Endothelial cell (in vitro differentiated cells): Measurements from ENCODE around the gene OMP. TPM values are rescaled to one million over a fixed set of nuclear protein-coding genes. Genes with fewer than 3 reads are reported as not detected.

Source experiments
- DNase-seq: peaks from one replicate; pipeline ENCODE4 v3.0.0; 2021; ENCODE audit warnings: low spot score
- H3K27ac Mint-ChIP-seq: one replicate; pipeline ENCODE4 v1.8.0; 2021; ENCODE audit warnings: mixed read lengths, inconsistent platforms; ENCODE audit not compliant: unreplicated experiment
- H3K27me3 Mint-ChIP-seq: one replicate; pipeline ENCODE4 v1.8.0; 2021; ENCODE audit warnings: mild to moderate bottlenecking, moderate library complexity, mixed read lengths, inconsistent platforms; ENCODE audit not compliant: unreplicated experiment
- H3K36me3 Mint-ChIP-seq: one replicate; pipeline ENCODE4 v1.8.0; 2021; ENCODE audit warnings: mild to moderate bottlenecking, low read depth, mixed read lengths, inconsistent platforms; ENCODE audit not compliant: unreplicated experiment
- H3K4me1 Mint-ChIP-seq: one replicate; pipeline ENCODE4 v1.8.0; 2021; ENCODE audit warnings: mild to moderate bottlenecking, mixed read lengths, inconsistent platforms; ENCODE audit not compliant: unreplicated experiment
- H3K4me3 Mint-ChIP-seq: one replicate; pipeline ENCODE4 v1.8.0; 2021; ENCODE audit warnings: mild to moderate bottlenecking, mixed read lengths, inconsistent platforms; ENCODE audit not compliant: unreplicated experiment
- H3K9me3 Mint-ChIP-seq: one replicate; pipeline ENCODE4 v1.8.0; 2021; ENCODE audit warnings: mixed read lengths, inconsistent platforms; ENCODE audit not compliant: unreplicated experiment
- total RNA-seq: library from RNA; stranded (reverse); fragmentation: NEBNext Ultra II Directional; extraction: Animal tissue kit (Norgen Biotek cat#: 25700); gene quantifications from one replicate; pipeline ENCODE4 v1.2.1, GENCODE V29; 2021; ENCODE audit not compliant: unreplicated experiment
- TF ChIP-seq, protein P1 (sequence below): fragments of 200-600 bp; sonication (generic); IDR thresholded peaks from one replicate; pipeline ENCODE4 v1.5.0; 2021; ENCODE audit warnings: antibody characterized with exemption; ENCODE audit not compliant: unreplicated experiment

OMP gene
- total RNA-seq, 1 donor from 2014 or later, result not detected

DNA sequence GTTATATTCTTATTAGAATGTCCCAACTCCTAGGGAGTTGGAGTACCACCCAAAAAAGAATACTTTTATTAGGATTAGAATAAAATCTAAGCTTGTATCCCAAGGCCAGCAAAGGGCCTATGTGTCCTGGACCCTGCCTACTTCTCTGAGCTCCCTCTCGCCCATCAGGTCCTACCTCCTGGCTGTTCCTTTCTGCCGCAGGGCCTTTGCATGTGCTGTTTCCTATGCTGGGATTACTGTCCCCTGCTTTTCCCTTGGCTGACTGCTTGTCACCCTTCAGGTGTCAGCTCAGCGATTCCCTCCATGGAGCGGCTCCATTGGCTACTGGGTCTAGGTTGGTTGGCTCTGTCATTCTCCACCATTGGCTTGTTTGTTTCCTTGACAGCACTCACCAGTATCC, 38.8 kb downstream of the OMP start:
- Mint-ChIP-seq H3K9me3 (no peaks in the 10 kb centered on the region), H3K27me3 (peaks cover 17% of the 10 kb centered on the region), H3K36me3 (peaks cover 3% of the 10 kb centered on the region), H3K4me1 (peaks cover 26% of the 10 kb centered on the region), H3K4me3 (no peak overlapping the region), H3K27ac (no peak overlapping the region)
- TF ChIP-seq, protein P1, sequence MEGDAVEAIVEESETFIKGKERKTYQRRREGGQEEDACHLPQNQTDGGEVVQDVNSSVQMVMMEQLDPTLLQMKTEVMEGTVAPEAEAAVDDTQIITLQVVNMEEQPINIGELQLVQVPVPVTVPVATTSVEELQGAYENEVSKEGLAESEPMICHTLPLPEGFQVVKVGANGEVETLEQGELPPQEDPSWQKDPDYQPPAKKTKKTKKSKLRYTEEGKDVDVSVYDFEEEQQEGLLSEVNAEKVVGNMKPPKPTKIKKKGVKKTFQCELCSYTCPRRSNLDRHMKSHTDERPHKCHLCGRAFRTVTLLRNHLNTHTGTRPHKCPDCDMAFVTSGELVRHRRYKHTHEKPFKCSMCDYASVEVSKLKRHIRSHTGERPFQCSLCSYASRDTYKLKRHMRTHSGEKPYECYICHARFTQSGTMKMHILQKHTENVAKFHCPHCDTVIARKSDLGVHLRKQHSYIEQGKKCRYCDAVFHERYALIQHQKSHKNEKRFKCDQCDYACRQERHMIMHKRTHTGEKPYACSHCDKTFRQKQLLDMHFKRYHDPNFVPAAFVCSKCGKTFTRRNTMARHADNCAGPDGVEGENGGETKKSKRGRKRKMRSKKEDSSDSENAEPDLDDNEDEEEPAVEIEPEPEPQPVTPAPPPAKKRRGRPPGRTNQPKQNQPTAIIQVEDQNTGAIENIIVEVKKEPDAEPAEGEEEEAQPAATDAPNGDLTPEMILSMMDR, result no peak
- DNase-seq, result no peak

DNA sequence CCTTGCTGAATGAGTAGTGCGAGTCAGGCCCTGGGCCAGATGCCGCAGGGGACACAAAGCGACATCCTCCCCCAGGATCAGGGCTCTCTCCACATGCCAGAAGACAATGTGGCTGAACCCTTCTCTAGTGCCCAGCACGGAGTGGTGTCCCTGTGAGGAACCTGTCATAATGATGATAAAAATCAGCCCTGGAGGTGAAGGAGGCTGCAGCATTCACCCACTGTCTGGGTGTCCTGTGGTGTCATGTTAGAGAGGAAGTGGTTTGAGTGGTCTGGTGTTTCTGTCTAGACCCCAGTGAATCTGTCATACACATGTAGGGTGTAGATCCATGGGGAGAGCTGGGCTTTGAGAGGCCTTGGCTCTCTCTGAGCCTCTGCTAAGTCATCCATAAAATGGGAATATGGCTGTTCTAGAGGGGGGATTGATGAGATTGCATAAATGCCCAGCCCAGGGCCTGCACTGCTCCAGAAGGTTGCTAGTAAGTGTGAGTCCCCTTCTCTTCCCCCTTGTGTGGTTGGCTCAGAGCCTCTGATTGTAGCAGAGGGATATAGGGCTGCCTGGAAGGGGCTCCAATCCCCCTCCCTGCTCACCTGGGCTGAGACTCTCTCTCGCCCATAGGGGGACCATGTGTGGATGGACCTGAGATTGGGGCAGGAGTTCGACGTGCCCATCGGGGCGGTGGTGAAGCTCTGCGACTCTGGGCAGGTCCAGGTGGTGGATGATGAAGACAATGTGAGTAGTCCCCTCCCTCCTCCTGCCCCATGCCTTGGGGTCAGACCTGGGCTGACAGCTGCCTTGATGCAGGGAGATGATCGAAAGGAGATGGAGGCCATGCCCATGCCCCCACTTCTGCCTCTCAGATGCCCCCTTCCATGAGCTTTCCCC, 39.7 kb downstream of the OMP start:
- H3K4me1 Mint-ChIP-seq, result peaks cover 26% of the 10 kb centered on the region
- peaks cover 3% of the 10 kb centered on the region for H3K36me3 Mint-ChIP-seq
- DNase-seq, result no peak
- no peaks in the 10 kb centered on the region for H3K9me3 Mint-ChIP-seq
- peaks cover 20% of the 10 kb centered on the region for H3K27me3 Mint-ChIP-seq
- TF ChIP-seq, protein P1, result no peak
- no peak overlapping the region for H3K27ac Mint-ChIP-seq
- H3K4me3 Mint-ChIP-seq, result no peak overlapping the region

DNA sequence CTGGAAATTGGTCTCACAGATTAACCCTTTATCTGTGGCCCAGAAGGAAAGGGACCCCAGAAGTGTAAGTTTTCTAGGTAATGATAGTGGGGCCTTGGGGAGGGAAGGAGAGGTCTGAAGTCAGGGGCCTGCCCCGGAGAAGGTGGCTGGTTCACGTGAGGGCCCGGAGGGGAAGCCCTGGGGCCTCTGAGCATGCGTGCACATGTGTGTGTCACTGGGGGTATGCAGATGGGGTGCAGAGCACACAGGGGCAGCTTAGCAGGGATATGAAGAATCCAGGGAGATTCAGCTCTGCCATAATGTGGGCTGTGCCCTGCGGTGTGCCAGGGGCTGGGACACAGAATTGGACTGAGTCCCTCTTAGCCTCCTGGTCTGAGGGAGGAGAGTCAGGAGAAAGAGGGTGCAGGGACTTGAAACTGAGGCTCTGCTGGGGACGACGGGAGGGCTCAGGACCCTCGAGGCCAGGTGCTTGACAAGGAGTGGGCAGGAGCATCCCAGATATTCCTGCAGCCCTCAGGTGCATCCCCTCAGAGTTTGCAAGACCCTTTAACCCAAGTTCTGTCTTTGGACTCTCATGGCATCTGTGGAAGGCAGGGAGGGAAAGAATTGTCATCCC, 40.9 kb downstream of the OMP start:
- H3K27me3 Mint-ChIP-seq, result peaks cover 20% of the 10 kb centered on the region
- no peak overlapping the region for H3K27ac Mint-ChIP-seq
- H3K4me3 Mint-ChIP-seq, result peak overlapping the region; percentile 53
- TF ChIP-seq, protein P1, result no peak
- H3K4me1 Mint-ChIP-seq, result peaks cover 25% of the 10 kb centered on the region
- peaks cover 3% of the 10 kb centered on the region for H3K36me3 Mint-ChIP-seq
- H3K9me3 Mint-ChIP-seq, result no peaks in the 10 kb centered on the region
- DNase-seq, result no peak

DNA sequence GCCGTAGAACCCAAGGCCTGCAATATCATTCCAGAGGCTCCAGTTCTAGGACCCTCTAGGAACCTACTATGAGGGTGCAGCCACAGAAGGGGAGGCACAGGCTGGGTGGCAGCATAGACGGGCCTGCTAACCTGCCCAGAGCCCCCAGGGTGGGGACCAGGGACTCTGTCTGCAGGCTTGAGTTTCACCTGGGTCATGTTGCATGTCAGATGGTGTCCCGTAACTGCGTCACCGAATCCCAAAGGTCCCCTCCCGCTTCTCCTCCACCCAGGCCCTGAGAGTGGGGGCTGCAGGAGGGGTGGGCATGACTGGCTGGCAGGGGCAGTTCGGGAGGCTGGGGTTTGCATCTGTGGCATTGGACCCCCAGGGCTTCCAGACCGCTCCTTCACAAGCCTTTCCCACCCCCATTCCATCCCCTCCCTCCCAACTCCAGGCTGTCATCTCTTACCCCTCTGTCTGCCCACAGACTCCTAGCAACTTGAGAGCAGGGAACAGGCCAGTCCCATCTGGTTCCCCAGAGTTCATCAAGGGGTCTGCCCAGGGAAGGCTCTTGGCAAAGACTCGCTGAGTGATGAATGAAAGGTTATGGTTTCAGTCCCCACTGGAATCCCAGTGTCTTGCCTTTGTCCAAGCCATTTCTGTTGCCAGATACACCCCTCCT, 41.7 kb downstream of the OMP start:
- TF ChIP-seq, protein P1, result no peak
- Mint-ChIP-seq H3K4me1 (peaks cover 17% of the 10 kb centered on the region), H3K4me3 (no peak overlapping the region), H3K27me3 (peaks cover 13% of the 10 kb centered on the region), H3K9me3 (no peaks in the 10 kb centered on the region), H3K27ac (no peak overlapping the region), H3K36me3 (peaks cover 3% of the 10 kb centered on the region)
- DNase-seq, result no peak
